HepG2 (cell line): ENCODE measurements around the gene RUVBL1. TPM values are rescaled to one million over a fixed set of nuclear protein-coding genes. Genes with fewer than 3 reads are reported as not detected.

Experiments
- ADNP ChIP-seq: sonication (generic); formaldehyde crosslinking; IDR thresholded peaks from 2 replicates; pipeline ENCODE4 v1.4.0; 2020; ENCODE audit warnings: missing genetic modification reagents
- AKAP8 ChIP-seq: sonication (generic); formaldehyde crosslinking; IDR thresholded peaks from 2 replicates; pipeline ENCODE4 v1.5.1; 2020; ENCODE audit warnings: mild to moderate bottlenecking, missing genetic modification reagents
- ELF4 ChIP-seq: sonication (generic); formaldehyde crosslinking; IDR thresholded peaks from 2 replicates; pipeline ENCODE4 v1.5.0; 2020; ENCODE audit warnings: missing genetic modification reagents, mild to moderate bottlenecking, moderate library complexity, borderline replicate concordance
- HOXA9 ChIP-seq: sonication (generic); formaldehyde crosslinking; IDR thresholded peaks from 2 replicates; pipeline ENCODE4 v1.8.1; 2022; ENCODE audit warnings: missing genetic modification reagents, mild to moderate bottlenecking, moderate library complexity, borderline replicate concordance
- IKZF1 ChIP-seq: fragments of 450-650 bp; IDR thresholded peaks from 2 replicates; pipeline ENCODE4 v1.7.1; 2016
- KMT2B ChIP-seq: IDR thresholded peaks from 2 replicates; pipeline ENCODE4 v1.6.1; 2016; ENCODE audit warnings: missing genetic modification reagents, missing compliant biosample characterization
- MTA3 ChIP-seq: sonication (generic); formaldehyde crosslinking; IDR thresholded peaks from 2 replicates; pipeline ENCODE4 v1.4.0; 2020; ENCODE audit warnings: missing genetic modification reagents
- SNAPC2 ChIP-seq: sonication (generic); formaldehyde crosslinking; IDR thresholded peaks from 2 replicates; pipeline ENCODE4 v1.8.1; 2022; ENCODE audit warnings: mild to moderate bottlenecking, missing genetic modification reagents
- WIZ ChIP-seq: sonication (generic); formaldehyde crosslinking; IDR thresholded peaks from 2 replicates; pipeline ENCODE4 v1.5.1; 2020; ENCODE audit warnings: mild to moderate bottlenecking, missing genetic modification reagents
- ZNF3 ChIP-seq: IDR thresholded peaks from 2 replicates; pipeline ENCODE4 v1.7.0; 2017; ENCODE audit warnings: inconsistent platforms
- ZNF30 ChIP-seq: sonication (generic); formaldehyde crosslinking; IDR thresholded peaks from 2 replicates; pipeline ENCODE4 v1.5.0; 2020; ENCODE audit warnings: mild to moderate bottlenecking, missing genetic modification reagents
- ZNF878 ChIP-seq: sonication (generic); formaldehyde crosslinking; IDR thresholded peaks from 2 replicates; pipeline ENCODE4 v1.8.1; 2023; ENCODE audit warnings: mild to moderate bottlenecking, missing genetic modification reagents, moderate library complexity
- polyA plus RNA-seq, 8 experiments: library from polyadenylated mRNA; depleted of rRNA in 3 of 8; stranded (reverse) in 7 of 8; unstranded in 1 of 8; fragments of >200 nt; fragmentation: Illumina TruSeq in 4 of 8; extraction: Trizol in 4 of 8; gene quantifications; 2 replicates each; pipeline versions ENCODE4 v1.2.1 to v1.2.3, GENCODE V29; 2011 to 2016; ENCODE audit warnings: low read depth in 4 of 8, missing spikeins in 1 of 8, mixed read lengths in 1 of 8; ENCODE audit not compliant: insufficient read depth in 1 of 8
- total RNA-seq, 5 experiments: library from RNA; depleted of rRNA; stranded (reverse); fragments of >200 nt; fragmentation: Illumina TruSeq; extraction: Trizol; gene quantifications; 2 replicates each; pipeline ENCODE4 v1.2.3, GENCODE V29; 2016; ENCODE audit warnings: low read depth in 1 of 5
- TF ChIP-seq, protein P1 (sequence below): sonication (generic); formaldehyde crosslinking; IDR thresholded peaks from 2 replicates; pipeline ENCODE4 v1.8.0; 2022; ENCODE audit warnings: missing genetic modification reagents, mild to moderate bottlenecking, moderate library complexity, borderline replicate concordance
- TF ChIP-seq, protein P2 (sequence below): sonication (generic); formaldehyde crosslinking; IDR thresholded peaks from 2 replicates; pipeline ENCODE4 v1.9.0; 2021; ENCODE audit warnings: missing genetic modification reagents, mild to moderate bottlenecking, borderline replicate concordance
- TF ChIP-seq, protein P3 (sequence below): sonication (generic); formaldehyde crosslinking; IDR thresholded peaks from 2 replicates; pipeline ENCODE4 v1.8.0; 2022; ENCODE audit warnings: missing genetic modification reagents, low read depth, mild to moderate bottlenecking, borderline replicate concordance
- TF ChIP-seq, protein P4 (sequence below): sonication (generic); formaldehyde crosslinking; IDR thresholded peaks from 2 replicates; pipeline ENCODE4 v1.4.0; 2020; ENCODE audit warnings: mild to moderate bottlenecking, missing genetic modification reagents
- TF ChIP-seq, protein P5 (sequence below): sonication (generic); formaldehyde crosslinking; IDR thresholded peaks from 2 replicates; pipeline ENCODE4 v1.4.0; 2020; ENCODE audit warnings: missing genetic modification reagents

RUVBL1 gene
- total and polyA plus RNA-seq, 2 of the 13 experiments (the other 11 are each of a cell fraction or from before 2014, with no cell fraction given), result 32.7 to 86.3 TPM

DNA sequence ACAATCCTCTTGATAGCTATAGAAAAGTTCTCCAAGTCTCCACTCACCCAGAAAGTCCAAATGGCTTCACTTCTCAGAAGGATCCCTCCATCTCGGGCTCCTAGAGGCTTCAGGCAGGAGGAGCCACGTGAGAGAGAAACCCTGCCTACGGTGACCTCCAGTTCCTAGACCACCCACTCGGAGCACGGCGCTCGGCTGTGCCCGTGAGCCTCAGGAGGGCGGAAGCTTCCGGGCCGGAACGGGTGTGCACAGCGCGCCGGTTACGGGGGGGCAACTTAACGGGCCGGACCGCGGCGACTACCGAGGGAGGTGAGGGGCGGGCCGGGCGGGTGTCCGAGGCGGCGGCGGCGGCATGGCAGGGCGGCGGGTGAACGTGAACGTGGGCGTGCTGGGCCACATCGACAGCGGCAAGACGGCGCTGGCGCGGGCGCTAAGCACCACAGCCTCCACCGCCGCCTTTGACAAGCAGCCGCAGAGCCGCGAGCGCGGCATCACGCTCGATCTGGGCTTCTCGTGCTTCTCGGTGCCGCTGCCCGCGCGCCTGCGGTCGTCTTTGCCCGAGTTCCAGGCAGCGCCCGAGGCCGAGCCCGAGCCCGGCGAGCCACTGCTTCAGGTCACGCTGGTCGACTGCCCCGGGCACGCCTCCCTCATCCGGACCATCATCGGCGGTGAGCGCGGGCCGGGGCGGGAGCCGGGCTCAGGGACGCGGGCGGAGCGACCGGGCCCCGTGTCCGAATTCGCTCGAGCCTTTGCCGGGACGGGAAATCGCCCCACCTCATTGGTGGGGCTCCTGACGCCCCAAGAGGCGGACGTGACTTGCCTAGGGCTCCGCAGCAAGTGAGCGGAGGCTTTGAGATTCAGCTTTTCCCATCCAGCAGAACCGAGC lies 29.8 kb upstream of the RUVBL1 start, which contains the start of gene EEFSEC (continued):
- TF ChIP-seq, protein P1, sequence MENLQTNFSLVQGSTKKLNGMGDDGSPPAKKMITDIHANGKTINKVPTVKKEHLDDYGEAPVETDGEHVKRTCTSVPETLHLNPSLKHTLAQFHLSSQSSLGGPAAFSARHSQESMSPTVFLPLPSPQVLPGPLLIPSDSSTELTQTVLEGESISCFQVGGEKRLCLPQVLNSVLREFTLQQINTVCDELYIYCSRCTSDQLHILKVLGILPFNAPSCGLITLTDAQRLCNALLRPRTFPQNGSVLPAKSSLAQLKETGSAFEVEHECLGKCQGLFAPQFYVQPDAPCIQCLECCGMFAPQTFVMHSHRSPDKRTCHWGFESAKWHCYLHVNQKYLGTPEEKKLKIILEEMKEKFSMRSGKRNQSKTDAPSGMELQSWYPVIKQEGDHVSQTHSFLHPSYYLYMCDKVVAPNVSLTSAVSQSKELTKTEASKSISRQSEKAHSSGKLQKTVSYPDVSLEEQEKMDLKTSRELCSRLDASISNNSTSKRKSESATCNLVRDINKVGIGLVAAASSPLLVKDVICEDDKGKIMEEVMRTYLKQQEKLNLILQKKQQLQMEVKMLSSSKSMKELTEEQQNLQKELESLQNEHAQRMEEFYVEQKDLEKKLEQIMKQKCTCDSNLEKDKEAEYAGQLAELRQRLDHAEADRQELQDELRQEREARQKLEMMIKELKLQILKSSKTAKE (CRISPR knock-in tag), result peak; percentile 83
- TF ChIP-seq SNAPC2 (CRISPR knock-in tag) (peak; percentile 85; the same call in 1 of the 2 replicates), ZNF878 (CRISPR knock-in tag) (peak; percentile 88; the same call in 1 of the 2 replicates), MTA3 (CRISPR knock-in tag) (no peak), KMT2B (CRISPR knock-in tag) (peak; percentile 96), HOXA9 (CRISPR knock-in tag) (peak; percentile 83; the same call in 1 of the 2 replicates), IKZF1 (no peak), ADNP (CRISPR knock-in tag) (0 out of 2 replicates have a peak, but pooled peaks have one; percentile 28), AKAP8 (CRISPR knock-in tag) (no peak), ZNF30 (peak; percentile 72; the same call in 1 of the 2 replicates), ELF4 (CRISPR knock-in tag) (0 out of 2 replicates have a peak, but pooled peaks have one; percentile 37), WIZ (CRISPR knock-in tag) (peak; percentile 72; the same call in 1 of the 2 replicates), ZNF3 (CRISPR knock-in tag) (no peak)
- TF ChIP-seq, protein P2, sequence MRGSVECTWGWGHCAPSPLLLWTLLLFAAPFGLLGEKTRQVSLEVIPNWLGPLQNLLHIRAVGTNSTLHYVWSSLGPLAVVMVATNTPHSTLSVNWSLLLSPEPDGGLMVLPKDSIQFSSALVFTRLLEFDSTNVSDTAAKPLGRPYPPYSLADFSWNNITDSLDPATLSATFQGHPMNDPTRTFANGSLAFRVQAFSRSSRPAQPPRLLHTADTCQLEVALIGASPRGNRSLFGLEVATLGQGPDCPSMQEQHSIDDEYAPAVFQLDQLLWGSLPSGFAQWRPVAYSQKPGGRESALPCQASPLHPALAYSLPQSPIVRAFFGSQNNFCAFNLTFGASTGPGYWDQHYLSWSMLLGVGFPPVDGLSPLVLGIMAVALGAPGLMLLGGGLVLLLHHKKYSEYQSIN (CRISPR knock-in tag), result no peak
- TF ChIP-seq, protein P3, sequence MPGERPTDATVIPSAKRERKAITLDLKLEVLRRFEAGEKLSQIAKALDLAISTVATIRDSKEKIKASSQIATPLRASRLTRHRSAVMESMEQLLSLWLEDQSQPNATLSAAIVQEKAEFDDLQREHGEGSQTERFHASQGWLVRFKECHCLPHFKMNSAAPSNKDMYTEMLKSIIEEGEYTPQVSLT, result no peak
- TF ChIP-seq, protein P4, sequence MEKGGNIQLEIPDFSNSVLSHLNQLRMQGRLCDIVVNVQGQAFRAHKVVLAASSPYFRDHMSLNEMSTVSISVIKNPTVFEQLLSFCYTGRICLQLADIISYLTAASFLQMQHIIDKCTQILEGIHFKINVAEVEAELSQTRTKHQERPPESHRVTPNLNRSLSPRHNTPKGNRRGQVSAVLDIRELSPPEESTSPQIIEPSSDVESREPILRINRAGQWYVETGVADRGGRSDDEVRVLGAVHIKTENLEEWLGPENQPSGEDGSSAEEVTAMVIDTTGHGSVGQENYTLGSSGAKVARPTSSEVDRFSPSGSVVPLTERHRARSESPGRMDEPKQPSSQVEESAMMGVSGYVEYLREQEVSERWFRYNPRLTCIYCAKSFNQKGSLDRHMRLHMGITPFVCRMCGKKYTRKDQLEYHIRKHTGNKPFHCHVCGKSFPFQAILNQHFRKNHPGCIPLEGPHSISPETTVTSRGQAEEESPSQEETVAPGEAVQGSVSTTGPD, result no peak
- TF ChIP-seq, protein P5, sequence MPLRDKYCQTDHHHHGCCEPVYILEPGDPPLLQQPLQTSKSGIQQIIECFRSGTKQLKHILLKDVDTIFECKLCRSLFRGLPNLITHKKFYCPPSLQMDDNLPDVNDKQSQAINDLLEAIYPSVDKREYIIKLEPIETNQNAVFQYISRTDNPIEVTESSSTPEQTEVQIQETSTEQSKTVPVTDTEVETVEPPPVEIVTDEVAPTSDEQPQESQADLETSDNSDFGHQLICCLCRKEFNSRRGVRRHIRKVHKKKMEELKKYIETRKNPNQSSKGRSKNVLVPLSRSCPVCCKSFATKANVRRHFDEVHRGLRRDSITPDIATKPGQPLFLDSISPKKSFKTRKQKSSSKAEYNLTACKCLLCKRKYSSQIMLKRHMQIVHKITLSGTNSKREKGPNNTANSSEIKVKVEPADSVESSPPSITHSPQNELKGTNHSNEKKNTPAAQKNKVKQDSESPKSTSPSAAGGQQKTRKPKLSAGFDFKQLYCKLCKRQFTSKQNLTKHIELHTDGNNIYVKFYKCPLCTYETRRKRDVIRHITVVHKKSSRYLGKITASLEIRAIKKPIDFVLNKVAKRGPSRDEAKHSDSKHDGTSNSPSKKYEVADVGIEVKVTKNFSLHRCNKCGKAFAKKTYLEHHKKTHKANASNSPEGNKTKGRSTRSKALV (CRISPR knock-in tag), result no peak
